HFFc6 (cell line): ENCODE data around the gene BHLHE41. TPM values are rescaled to one million over a fixed set of nuclear protein-coding genes. Genes with fewer than 3 reads are reported as not detected.

Experiments used
- DNase-seq: peaks from one replicate; pipeline ENCODE4 v3.0.0-alpha.2; 2018
- H3K27ac Mint-ChIP-seq: 2 replicates; pipeline ENCODE4 v1.8.0; 2020; ENCODE audit warnings: mild to moderate bottlenecking, mixed read lengths
- H3K27me3 Mint-ChIP-seq: 2 replicates; pipeline ENCODE4 v1.8.0; 2021; ENCODE audit warnings: mild to moderate bottlenecking, moderate library complexity, mixed read lengths; ENCODE audit not compliant: insufficient read depth
- H3K36me3 Mint-ChIP-seq: 2 replicates; pipeline ENCODE4 v1.8.0; 2021; ENCODE audit warnings: low read depth, mixed read lengths
- H3K4me1 Mint-ChIP-seq: 2 replicates; pipeline ENCODE4 v1.8.0; 2020; ENCODE audit warnings: low read depth, mixed read lengths
- H3K4me3 Mint-ChIP-seq: 2 replicates; pipeline ENCODE4 v1.8.0; 2020; ENCODE audit warnings: mild to moderate bottlenecking, moderate library complexity, mixed read lengths
- H3K9me3 Mint-ChIP-seq: 2 replicates; pipeline ENCODE4 v1.8.0; 2020; ENCODE audit warnings: mild to moderate bottlenecking, mixed read lengths
- total RNA-seq, 6 experiments: library from RNA; stranded (reverse); fragmentation: NEBNext Ultra II Directional; extraction: Animal tissue kit (Norgen Biotek cat#: 25700); gene quantifications; 2 replicates in 1 of 6; 3 replicates in 5 of 6; pipeline ENCODE4 v1.2.3, GENCODE V29; 2021
- TF ChIP-seq, protein P1 (sequence below): fragments of 200-600 bp; sonication (generic); IDR thresholded peaks from 2 replicates; pipeline ENCODE4 v1.5.0; 2021; ENCODE audit warnings: antibody characterized with exemption, mild to moderate bottlenecking

Gene BHLHE41
- total RNA-seq, 6 experiments from 2014 or later = 12.3 to 17.6 (median 13.8) TPM

DNA sequence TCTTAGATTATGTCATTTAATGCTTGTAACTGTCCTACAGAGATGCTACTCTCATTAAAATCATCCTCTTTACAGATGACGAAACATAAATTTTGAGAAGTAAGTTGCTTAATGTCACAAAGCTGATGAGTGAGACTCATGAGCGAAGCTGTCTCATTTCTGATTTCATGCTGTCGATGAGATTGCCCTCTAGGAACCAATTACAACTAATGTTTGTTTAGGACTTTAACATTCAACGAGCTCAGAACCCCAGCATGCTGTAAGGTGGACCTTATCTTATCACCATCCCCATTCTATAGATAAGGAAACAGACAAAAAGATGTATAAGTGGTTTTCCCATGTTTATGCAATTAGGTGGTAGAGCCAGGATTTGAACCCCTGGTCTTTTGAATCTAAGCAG, 23.1 kb downstream of the BHLHE41 start:
- H3K4me1 Mint-ChIP-seq = peaks cover 13% of the 10 kb centered on the region
- no peak overlapping the region for H3K27ac Mint-ChIP-seq
- no peak for DNase-seq
- H3K9me3 Mint-ChIP-seq = no peaks in the 10 kb centered on the region
- H3K27me3 Mint-ChIP-seq = no peaks in the 10 kb centered on the region; the same call in 1 of the 2 replicates
- no peak overlapping the region for H3K4me3 Mint-ChIP-seq
- H3K36me3 Mint-ChIP-seq = no peaks in the 10 kb centered on the region
- TF ChIP-seq, protein P1, sequence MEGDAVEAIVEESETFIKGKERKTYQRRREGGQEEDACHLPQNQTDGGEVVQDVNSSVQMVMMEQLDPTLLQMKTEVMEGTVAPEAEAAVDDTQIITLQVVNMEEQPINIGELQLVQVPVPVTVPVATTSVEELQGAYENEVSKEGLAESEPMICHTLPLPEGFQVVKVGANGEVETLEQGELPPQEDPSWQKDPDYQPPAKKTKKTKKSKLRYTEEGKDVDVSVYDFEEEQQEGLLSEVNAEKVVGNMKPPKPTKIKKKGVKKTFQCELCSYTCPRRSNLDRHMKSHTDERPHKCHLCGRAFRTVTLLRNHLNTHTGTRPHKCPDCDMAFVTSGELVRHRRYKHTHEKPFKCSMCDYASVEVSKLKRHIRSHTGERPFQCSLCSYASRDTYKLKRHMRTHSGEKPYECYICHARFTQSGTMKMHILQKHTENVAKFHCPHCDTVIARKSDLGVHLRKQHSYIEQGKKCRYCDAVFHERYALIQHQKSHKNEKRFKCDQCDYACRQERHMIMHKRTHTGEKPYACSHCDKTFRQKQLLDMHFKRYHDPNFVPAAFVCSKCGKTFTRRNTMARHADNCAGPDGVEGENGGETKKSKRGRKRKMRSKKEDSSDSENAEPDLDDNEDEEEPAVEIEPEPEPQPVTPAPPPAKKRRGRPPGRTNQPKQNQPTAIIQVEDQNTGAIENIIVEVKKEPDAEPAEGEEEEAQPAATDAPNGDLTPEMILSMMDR = no peak

DNA sequence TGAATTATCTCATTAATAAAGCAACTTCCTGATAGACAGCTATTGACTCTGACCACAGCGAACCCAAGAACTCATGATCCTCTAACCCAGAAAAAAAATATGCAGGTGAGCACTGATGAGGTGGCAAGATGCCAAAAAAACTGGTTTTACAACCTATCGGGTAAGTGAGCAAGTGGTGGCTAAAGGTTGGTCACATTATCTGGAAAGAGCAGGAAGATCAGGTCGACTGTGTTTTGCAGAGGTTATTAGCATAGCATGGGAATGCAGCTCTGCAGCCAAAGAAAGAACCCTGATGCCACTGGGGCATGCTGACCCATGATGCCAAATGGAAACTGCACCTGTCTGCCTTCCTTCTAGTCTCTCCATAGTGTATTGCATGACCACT, 23.5 kb downstream of the BHLHE41 start:
- DNase-seq = no peak
- Mint-ChIP-seq H3K4me3 (no peak overlapping the region), H3K27me3 (no peaks in the 10 kb centered on the region; the same call in 1 of the 2 replicates), H3K27ac (no peak overlapping the region), H3K9me3 (no peaks in the 10 kb centered on the region), H3K4me1 (peaks cover 16% of the 10 kb centered on the region), H3K36me3 (no peaks in the 10 kb centered on the region)
- TF ChIP-seq, protein P1 = no peak

DNA sequence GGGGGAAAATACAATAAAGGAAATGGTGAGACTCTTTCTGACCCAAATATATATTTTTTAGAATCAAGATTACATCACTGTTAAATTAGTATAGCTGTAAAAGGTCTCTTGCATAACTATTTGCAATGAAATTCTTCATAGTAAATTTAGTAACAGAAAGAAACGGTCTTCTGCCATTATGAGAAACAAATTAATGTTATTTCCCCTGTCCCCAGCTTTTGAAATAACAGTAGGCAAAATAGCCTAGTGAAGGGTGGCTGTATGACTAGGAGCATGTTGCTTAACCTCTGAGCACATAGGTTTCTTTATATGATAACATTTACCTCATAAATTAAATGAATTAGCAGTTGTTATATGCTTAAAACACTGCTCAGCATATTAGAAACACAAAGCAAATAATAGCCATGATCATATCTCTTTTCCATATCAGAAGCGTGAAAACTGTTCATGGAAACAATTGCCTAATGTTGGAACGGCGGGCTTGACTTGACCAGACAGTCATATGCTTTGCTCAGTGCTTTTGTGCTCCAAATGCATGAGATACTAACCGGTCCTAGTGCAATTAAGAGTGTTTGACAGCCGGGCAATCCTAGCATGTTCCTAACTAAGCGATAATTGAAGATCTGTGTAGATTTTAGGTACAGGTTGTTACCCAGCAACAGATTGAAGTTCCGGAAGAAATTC, 24.0 kb downstream of the BHLHE41 start:
- no peak overlapping the region for H3K4me3 Mint-ChIP-seq
- no peaks in the 10 kb centered on the region for H3K36me3 Mint-ChIP-seq
- H3K4me1 Mint-ChIP-seq = peaks cover 16% of the 10 kb centered on the region
- DNase-seq = no peak
- TF ChIP-seq, protein P1 = no peak
- H3K27me3 Mint-ChIP-seq = no peaks in the 10 kb centered on the region
- no peaks in the 10 kb centered on the region for H3K9me3 Mint-ChIP-seq
- no peak overlapping the region for H3K27ac Mint-ChIP-seq

DNA sequence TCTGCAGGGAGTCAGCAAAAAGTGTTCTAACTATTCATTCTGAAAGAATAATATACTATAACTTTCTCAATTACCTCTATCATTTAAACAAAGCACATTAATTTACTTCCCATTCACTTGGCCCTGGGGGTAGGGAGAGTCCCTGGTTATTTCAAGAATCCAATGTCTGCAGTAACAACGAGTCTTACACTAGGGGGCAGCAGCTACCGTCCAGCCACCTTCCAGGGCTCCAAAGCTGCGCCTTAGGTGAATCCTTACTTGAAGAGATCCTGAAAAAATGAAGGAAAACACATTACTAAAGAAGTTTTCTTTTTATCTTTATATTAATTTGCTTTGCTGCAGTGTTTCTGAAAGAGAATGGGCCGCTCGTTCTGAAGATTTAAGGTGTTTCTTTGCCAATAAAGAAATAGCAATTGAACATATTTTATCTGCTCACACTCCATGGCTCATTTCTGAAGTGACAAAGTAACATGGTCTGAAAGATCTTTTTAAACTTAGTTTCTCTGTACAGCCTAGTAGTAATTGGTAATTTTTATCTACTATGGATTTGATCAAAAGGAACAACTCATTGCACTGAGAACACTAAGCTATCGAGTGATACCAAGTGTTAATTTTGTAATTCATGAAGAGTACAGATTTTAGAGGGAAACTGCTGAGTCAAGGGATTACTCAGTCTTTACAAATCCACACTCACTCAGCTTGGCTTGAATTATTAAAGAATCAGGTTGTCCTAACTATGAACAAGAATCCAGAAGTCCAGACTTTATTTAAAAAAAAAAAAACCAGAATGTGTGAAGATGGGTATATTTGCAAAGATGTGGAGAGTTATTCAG, 27.6 kb downstream of the BHLHE41 start:
- peaks cover 21% of the 10 kb centered on the region for H3K4me1 Mint-ChIP-seq
- TF ChIP-seq, protein P1 = peak; percentile 97
- H3K36me3 Mint-ChIP-seq = no peaks in the 10 kb centered on the region
- H3K27ac Mint-ChIP-seq = peak overlapping the region; percentile 64
- DNase-seq = peak; percentile 73
- peak overlapping the region; percentile 38 for H3K4me3 Mint-ChIP-seq
- H3K27me3 Mint-ChIP-seq = peaks cover 2% of the 10 kb centered on the region; the same call in 1 of the 2 replicates
- H3K9me3 Mint-ChIP-seq = no peaks in the 10 kb centered on the region

DNA sequence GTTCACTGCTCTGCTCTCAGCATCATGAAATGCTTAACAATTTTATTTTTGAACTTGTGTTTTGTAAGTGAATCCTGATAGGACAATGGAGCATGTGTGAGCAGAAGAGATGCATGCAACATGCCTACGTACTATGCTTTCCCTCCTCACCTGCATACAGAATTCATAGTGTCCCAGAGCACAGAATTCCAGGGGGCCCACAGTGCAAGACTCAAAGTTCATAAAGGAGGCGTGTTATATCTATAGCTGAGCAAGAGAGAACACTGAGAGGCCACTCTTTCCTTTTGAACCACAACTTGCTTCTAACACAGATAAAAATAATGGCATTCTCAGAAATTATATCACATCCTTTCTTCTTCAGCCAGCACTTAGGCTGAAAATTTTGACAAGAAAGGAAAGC, 28.8 kb downstream of the BHLHE41 start:
- Mint-ChIP-seq H3K4me3 (no peak overlapping the region), H3K27ac (no peak overlapping the region), H3K36me3 (no peaks in the 10 kb centered on the region), H3K4me1 (peaks cover 32% of the 10 kb centered on the region), H3K9me3 (no peaks in the 10 kb centered on the region), H3K27me3 (peaks cover 2% of the 10 kb centered on the region; the same call in 1 of the 2 replicates)
- no peak for DNase-seq
- TF ChIP-seq, protein P1 = no peak
